Stomach (tissue), 4 donors: Measurements from ENCODE around the gene SLC25A13.

Source experiments
- POLR2A ChIP-seq, 4 donors: fragments of 450-650 bp; IDR thresholded peaks; one replicate each; pipeline ENCODE4 v1.6.1; 2016; ENCODE audit warnings: antibody characterized with exemption in 4 of 4, control low read depth in 2 of 4, mild to moderate bottlenecking in 1 of 4, moderate library complexity in 1 of 4
- TF ChIP-seq, protein P1 (sequence below), 7 experiments: fragments of 450-650 bp in 4 of 7; fragments of 200-600 bp in 3 of 7; sonication (generic) in 3 of 7; IDR thresholded peaks; one replicate each; pipeline ENCODE4 v1.5.1; 2016 to 2019; ENCODE audit warnings: antibody characterized with exemption in 7 of 7, control low read depth in 2 of 7, mild to moderate bottlenecking in 1 of 7

DNA sequence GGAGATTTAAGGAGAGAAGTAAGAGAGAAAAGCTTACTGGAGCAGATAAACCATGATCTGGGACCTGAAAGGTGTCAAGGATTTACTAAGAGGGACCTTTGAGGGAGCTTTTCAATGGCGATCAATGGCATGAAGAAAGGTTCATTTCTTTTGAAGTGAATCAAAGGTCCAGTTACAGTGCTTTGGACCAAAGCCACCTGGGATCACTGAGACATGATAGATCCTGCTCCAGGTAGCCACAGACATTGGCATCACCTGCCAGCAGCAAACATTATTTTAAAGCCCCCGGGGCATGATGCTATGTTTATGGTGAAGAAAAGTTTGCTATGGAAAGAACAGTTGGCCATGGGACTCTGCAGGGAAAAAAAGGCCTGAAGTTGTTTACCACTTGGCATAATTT is 109.4 kb downstream of the SLC25A13 start:
- TF ChIP-seq POLR2A (IDR thresholded peaks at IDR 0.05) = no peak
- TF ChIP-seq, protein P1, sequence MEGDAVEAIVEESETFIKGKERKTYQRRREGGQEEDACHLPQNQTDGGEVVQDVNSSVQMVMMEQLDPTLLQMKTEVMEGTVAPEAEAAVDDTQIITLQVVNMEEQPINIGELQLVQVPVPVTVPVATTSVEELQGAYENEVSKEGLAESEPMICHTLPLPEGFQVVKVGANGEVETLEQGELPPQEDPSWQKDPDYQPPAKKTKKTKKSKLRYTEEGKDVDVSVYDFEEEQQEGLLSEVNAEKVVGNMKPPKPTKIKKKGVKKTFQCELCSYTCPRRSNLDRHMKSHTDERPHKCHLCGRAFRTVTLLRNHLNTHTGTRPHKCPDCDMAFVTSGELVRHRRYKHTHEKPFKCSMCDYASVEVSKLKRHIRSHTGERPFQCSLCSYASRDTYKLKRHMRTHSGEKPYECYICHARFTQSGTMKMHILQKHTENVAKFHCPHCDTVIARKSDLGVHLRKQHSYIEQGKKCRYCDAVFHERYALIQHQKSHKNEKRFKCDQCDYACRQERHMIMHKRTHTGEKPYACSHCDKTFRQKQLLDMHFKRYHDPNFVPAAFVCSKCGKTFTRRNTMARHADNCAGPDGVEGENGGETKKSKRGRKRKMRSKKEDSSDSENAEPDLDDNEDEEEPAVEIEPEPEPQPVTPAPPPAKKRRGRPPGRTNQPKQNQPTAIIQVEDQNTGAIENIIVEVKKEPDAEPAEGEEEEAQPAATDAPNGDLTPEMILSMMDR (IDR thresholded peaks at IDR 0.05) = no peak
